ENCODE measurements around the gene MYO16. TPM values are rescaled to one million over a fixed set of nuclear protein-coding genes. Genes with fewer than 3 reads are reported as not detected.
"Not testable (repeated sequence)": the region's sequence is repeated elsewhere in the genome, so short reads cannot be mapped to it uniquely, and the experiment has no call there.

MYO16 gene
- polyA plus RNA-seq, 1 donor: 0.50 TPM

- peak; percentile 62 for DNase-seq
These were observed 265.9 kb downstream of the MYO16 start for GRCh38 chr13:108895220-108895704.

GRCh38 chr13:108897955-108898354 is 268.5 kb downstream of the MYO16 start:
- DNase-seq: no peak

- no peak for DNase-seq
These were observed 273.2 kb downstream of the MYO16 start for GRCh38 chr13:108902405-108903155.

- DNase-seq: no peak
These were observed 274.2 kb downstream of the MYO16 start for GRCh38 chr13:108903613-108904012.

GRCh38 chr13:108911807-108912206 is 282.4 kb downstream of the MYO16 start:
- DNase-seq: no peak

GRCh38 chr13:108913731-108914130 is 284.3 kb downstream of the MYO16 start:
- not testable (repeated sequence) for DNase-seq

GRCh38 chr13:108915095-108915633 is 285.8 kb downstream of the MYO16 start:
- DNase-seq: no peak

- no peak for DNase-seq
These were observed 286.5 kb downstream of the MYO16 start for GRCh38 chr13:108915634-108916512.

GRCh38 chr13:108917581-108917980 is 288.2 kb downstream of the MYO16 start:
- DNase-seq: no peak

GRCh38 chr13:108919036-108919907 is 289.9 kb downstream of the MYO16 start:
- DNase-seq: no peak

- no peak for DNase-seq
These were observed 290.7 kb downstream of the MYO16 start for GRCh38 chr13:108920137-108920536.

GRCh38 chr13:108921238-108921637 is 291.8 kb downstream of the MYO16 start:
- DNase-seq: no peak

- DNase-seq: no peak
These were observed 292.7 kb downstream of the MYO16 start for GRCh38 chr13:108922108-108922507.

GRCh38 chr13:108923386-108924047 is 294.1 kb downstream of the MYO16 start:
- no peak for DNase-seq

- no peak for DNase-seq
These were observed 294.7 kb downstream of the MYO16 start for GRCh38 chr13:108924134-108924533.

- no peak for DNase-seq
These were observed 295.1 kb downstream of the MYO16 start for GRCh38 chr13:108924541-108924940.

GRCh38 chr13:108925070-108925469 is 295.7 kb downstream of the MYO16 start:
- no peak for DNase-seq

GRCh38 chr13:108926862-108927261 is 297.5 kb downstream of the MYO16 start:
- no peak for DNase-seq

- DNase-seq: no peak
These were observed 298.2 kb downstream of the MYO16 start for GRCh38 chr13:108927615-108928014.

- DNase-seq: no peak
These were observed 300.3 kb downstream of the MYO16 start for GRCh38 chr13:108929532-108930206.

GRCh38 chr13:108932196-108932595 is 302.8 kb downstream of the MYO16 start:
- no peak for DNase-seq
